CD14-positive monocyte (primary cell): ENCODE data around the gene DNMT3A. TPM values are rescaled to one million over a fixed set of nuclear protein-coding genes. Genes with fewer than 3 reads are reported as not detected.

Experiments
- DNase-seq, 3 donors: peaks; one replicate each; pipeline ENCODE4 v3.0.0-alpha.2; 2011 to 2022
- H2AFZ ChIP-seq: 2 replicates; pipeline ENCODE4 v1.6.0; 2012; ENCODE audit warnings: mild to moderate bottlenecking, low read depth, low read length, inconsistent platforms; ENCODE audit not compliant: insufficient read depth, poor library complexity, severe bottlenecking
- H3K27ac ChIP-seq, 2 donors: 1 replicate in 1 of 2; 2 replicates in 1 of 2; pipeline ENCODE4 v1.5.1; 2012 to 2013; ENCODE audit warnings: low read length in 2 of 2, control low read depth in 1 of 2, inconsistent platforms in 1 of 2, low read depth in 1 of 2, mild to moderate bottlenecking in 1 of 2
- H3K27me3 ChIP-seq, 2 donors: one replicate each; pipeline versions ENCODE4 v1.6.0 to v1.6.1; 2011 to 2013; ENCODE audit warnings: low read length in 2 of 2; ENCODE audit not compliant: control insufficient read depth in 2 of 2, insufficient read depth in 2 of 2
- H3K36me3 ChIP-seq, 2 donors: replicated peaks in 1 of 2; 1 replicate in 1 of 2; 2 replicates in 1 of 2; pipeline versions ENCODE4 v1.5.1 to v1.6.1; 2012 to 2013; ENCODE audit warnings: low read length in 2 of 2, control low read depth in 1 of 2, inconsistent platforms in 1 of 2, mild to moderate bottlenecking in 1 of 2; ENCODE audit not compliant: insufficient read depth in 2 of 2, control insufficient read depth in 1 of 2
- H3K4me1 ChIP-seq, 2 donors: 1 replicate in 1 of 2; 2 replicates in 1 of 2; pipeline versions ENCODE4 v1.5.1 to v1.6.1; 2012 to 2013; ENCODE audit warnings: low read length in 2 of 2, control low read depth in 1 of 2, inconsistent platforms in 1 of 2, mild to moderate bottlenecking in 1 of 2, moderate library complexity in 1 of 2; ENCODE audit not compliant: insufficient read depth in 2 of 2, control insufficient read depth in 1 of 2
- H3K4me2 ChIP-seq: replicated peaks from 2 replicates; pipeline ENCODE3; 2012; ENCODE audit warnings: low read length, moderate library complexity, mild to moderate bottlenecking; ENCODE audit not compliant: poor library complexity, severe bottlenecking; ENCODE audit errors: extremely low read depth
- H3K4me3 ChIP-seq, 3 experiments: fragments of 200-600 bp in 1 of 3; sonication (generic) in 1 of 3; replicated peaks in 1 of 3; 1 replicate in 2 of 3; 2 replicates in 1 of 3; pipeline ENCODE4 v1.5.1; 2011 to 2013; ENCODE audit warnings: low read length in 3 of 3, mild to moderate bottlenecking in 3 of 3, control low read depth in 2 of 3, low read depth in 2 of 3, inconsistent platforms in 1 of 3, moderate library complexity in 1 of 3
- H3K79me2 ChIP-seq: 2 replicates; pipeline ENCODE4 v1.6.0; 2012; ENCODE audit warnings: mild to moderate bottlenecking, control low read depth, inconsistent platforms, low read length, moderate library complexity; ENCODE audit not compliant: insufficient read depth
- H3K9ac ChIP-seq: 2 replicates; pipeline ENCODE4 v1.6.0; 2017; ENCODE audit warnings: low read length, mild to moderate bottlenecking; ENCODE audit not compliant: insufficient read depth, poor library complexity, severe bottlenecking
- H3K9me3 ChIP-seq, 2 donors: replicated peaks in 1 of 2; 1 replicate in 1 of 2; 2 replicates in 1 of 2; pipeline versions ENCODE4 v1.5.1 to v1.6.1; 2012 to 2013; ENCODE audit warnings: low read length in 2 of 2, control low read depth in 1 of 2; ENCODE audit not compliant: control insufficient read depth in 1 of 2, insufficient read depth in 1 of 2
- H4K20me1 ChIP-seq: 2 replicates; pipeline ENCODE4 v1.6.0; 2012; ENCODE audit warnings: mild to moderate bottlenecking, low read length, control low read depth, moderate library complexity; ENCODE audit not compliant: insufficient read depth
- H3K27ac Mint-ChIP-seq, 7 donors: one replicate each; pipeline ENCODE4 v1.8.0; 2020; ENCODE audit warnings: mild to moderate bottlenecking in 7 of 7, mixed read lengths in 7 of 7, moderate library complexity in 6 of 7, inconsistent platforms in 2 of 7
- H3K27me3 Mint-ChIP-seq, 3 donors: one replicate each; pipeline ENCODE4 v1.8.0; 2021 to 2022; ENCODE audit warnings: low read depth in 3 of 3, mild to moderate bottlenecking in 3 of 3, mixed read lengths in 3 of 3, moderate library complexity in 3 of 3, inconsistent platforms in 1 of 3
- H3K36me3 Mint-ChIP-seq, 2 donors: one replicate each; pipeline ENCODE4 v1.8.0; 2020; ENCODE audit warnings: mixed read lengths in 2 of 2, inconsistent platforms in 1 of 2, mild to moderate bottlenecking in 1 of 2
- H3K4me1 Mint-ChIP-seq: one replicate; pipeline ENCODE4 v1.8.0; 2020; ENCODE audit warnings: mild to moderate bottlenecking, mixed read lengths
- H3K4me3 Mint-ChIP-seq, 2 donors: one replicate each; pipeline ENCODE4 v1.8.0; 2020; ENCODE audit warnings: mild to moderate bottlenecking in 2 of 2, mixed read lengths in 2 of 2, moderate library complexity in 1 of 2
- H3K9me3 Mint-ChIP-seq, 7 donors: one replicate each; pipeline ENCODE4 v1.8.0; 2020 to 2022; ENCODE audit warnings: mixed read lengths in 7 of 7, mild to moderate bottlenecking in 6 of 7, moderate library complexity in 6 of 7, inconsistent platforms in 2 of 7
- CTCF ChIP-seq: fragments of 200-600 bp; IDR thresholded peaks from one replicate; pipeline ENCODE4 v1.8.0; 2022; ENCODE audit warnings: antibody characterized with exemption, mild to moderate bottlenecking
- WGBS: methylation state at CpG from one replicate; pipeline ENCODE4 v1.1.5; 2013; ENCODE audit warnings: missing lambda C conversion rate; ENCODE audit not compliant: insufficient coverage; 5-methylcytosine and 5-hydroxymethylcytosine counted together
- intact Hi-C, 2 donors: fragments of 100-400 bp; cut with micrococcal nuclease; formaldehyde crosslinking; loops; one replicate each; pipeline versions ENCODE4 v1.15.0 to v1.15.1; 2023
- polyA plus RNA-seq, 3 donors: library from polyadenylated mRNA; depleted of rRNA in 1 of 3; unstranded in 2 of 3; stranded (reverse) in 1 of 3; fragments of 300-500 nt in 2 of 3; fragments of >200 nt in 1 of 3; fragmentation: Illumina TruSeq in 2 of 3; gene quantifications; 1 replicate in 2 of 3; 2 replicates in 1 of 3; pipeline ENCODE4 v1.2.3, GENCODE V29; 2012 to 2021

Gene DNMT3A
- polyA plus RNA-seq, 3 donors = 1.7 to 7.9 (median 2.7) TPM

- Mint-ChIP-seq H3K27me3 (peaks cover 0 to 8% (median 5%) of the 10 kb centered on the region in 3 donors), H3K27ac (no peak overlapping the region), H3K9me3 (peaks cover 0 to 2% (median 0%) of the 10 kb centered on the region in 7 donors), H3K4me1 (peaks cover 39% of the 10 kb centered on the region), H3K4me3 (no peak overlapping the region), H3K36me3 (peaks cover 22 to 25% of the 10 kb centered on the region in 2 donors)
- Histone ChIP-seq H3K4me2 (no peak overlapping the region), H3K4me3 (no peak overlapping the region), H3K79me2 (peaks cover 24% of the 10 kb centered on the region), H2AFZ (no peak overlapping the region), H3K27me3 (no peaks in the 10 kb centered on the region), H3K4me1 (peaks cover 7 to 22% of the 10 kb centered on the region in 2 donors), H3K9me3 (no peaks in the 10 kb centered on the region), H3K27ac (no peak overlapping the region), H3K9ac (no peak overlapping the region), H4K20me1 (peaks cover 93% of the 10 kb centered on the region), H3K36me3 (no peaks in the 10 kb centered on the region)
- no peak for TF ChIP-seq CTCF
- intact Hi-C loops = loop anchor here in 1 of 2 donors (5.0 kb wide), 1 partner anchor 34 kb away; no protein-coding TSS in a partner anchor
- DNase-seq = no peak
- WGBS = no CpG with 5 or more reads among the region's 6 CpGs
Observed at GRCh38 chr2:25335971-25336370, 5.8 kb downstream of the DNMT3A start.

GRCh38 chr2:25335204-25335603, 6.5 kb downstream of the DNMT3A start:
- no peak for DNase-seq
- Histone ChIP-seq H4K20me1 (peaks cover 99% of the 10 kb centered on the region), H3K4me2 (no peak overlapping the region), H3K4me1 (peaks cover 7 to 17% of the 10 kb centered on the region in 2 donors), H3K9ac (no peak overlapping the region), H3K4me3 (no peak overlapping the region), H3K27ac (no peak overlapping the region), H3K9me3 (no peaks in the 10 kb centered on the region), H2AFZ (no peak overlapping the region), H3K79me2 (peaks cover 24% of the 10 kb centered on the region), H3K27me3 (no peaks in the 10 kb centered on the region), H3K36me3 (no peaks in the 10 kb centered on the region)
- intact Hi-C loops = loop anchor here in 1 of 2 donors (5.0 kb wide), 1 partner anchor 33 kb away; no protein-coding TSS in a partner anchor
- TF ChIP-seq CTCF = no peak
- H3K4me1 Mint-ChIP-seq = peaks cover 43% of the 10 kb centered on the region
- no peak overlapping the region for H3K27ac Mint-ChIP-seq
- peaks cover 0 to 2% (median 0%) of the 10 kb centered on the region in 7 donors for H3K9me3 Mint-ChIP-seq
- 93% methylated on average over 6 of the region's 8 CpGs for WGBS
- H3K27me3 Mint-ChIP-seq = peaks cover 0 to 6% (median 5%) of the 10 kb centered on the region in 3 donors
- H3K36me3 Mint-ChIP-seq = peaks cover 22 to 27% of the 10 kb centered on the region in 2 donors
- no peak overlapping the region for H3K4me3 Mint-ChIP-seq
